Measurements from ENCODE around the gene NDUFV1.

The NDUFV1 gene

GRCh38 chr11:67647471-67647870 lies 40.7 kb downstream of the NDUFV1 start:
- Histone ChIP-seq H3K9me3 (ENCODE audit: control insufficient read depth, low read length) (no peaks in the 10 kb centered on the region), H3K27ac (no peak overlapping the region), H3K4me2 (ENCODE audit: low read length) (no peak overlapping the region), H3K4me3 (ENCODE audit: low read depth, low read length) (no peak overlapping the region), H3K36me3 (ENCODE audit: control insufficient read depth, insufficient read depth, low read length) (no peaks in the 10 kb centered on the region), H3K27me3 (ENCODE audit: control insufficient read depth, insufficient read depth, low read length) (no peaks in the 10 kb centered on the region), H3K4me1 (no peaks in the 10 kb centered on the region), H3K9ac (no peak overlapping the region), H2AFZ (no peak overlapping the region), H3K79me2 (no peaks in the 10 kb centered on the region)
- no peak for TF ChIP-seq CTCF (IDR thresholded peaks at IDR 0.05)

GRCh38 chr11:67648140-67648795 lies 41.5 kb downstream of the NDUFV1 start:
- H3K27ac ChIP-seq = no peak overlapping the region
- H3K4me1 ChIP-seq = no peaks in the 10 kb centered on the region
- H3K9ac ChIP-seq = no peak overlapping the region
- no peak for TF ChIP-seq CTCF (IDR thresholded peaks at IDR 0.05)
- H3K27me3 ChIP-seq (ENCODE audit: control insufficient read depth, insufficient read depth, low read length) = no peaks in the 10 kb centered on the region
- H3K79me2 ChIP-seq = no peaks in the 10 kb centered on the region
- H3K9me3 ChIP-seq (ENCODE audit: control insufficient read depth, low read length) = no peaks in the 10 kb centered on the region
- no peaks in the 10 kb centered on the region for H3K36me3 ChIP-seq (ENCODE audit: control insufficient read depth, insufficient read depth, low read length)
- H3K4me3 ChIP-seq (ENCODE audit: low read depth, low read length) = no peak overlapping the region
- no peak overlapping the region for H2AFZ ChIP-seq
- no peak overlapping the region for H3K4me2 ChIP-seq (ENCODE audit: low read length)

- Histone ChIP-seq H3K9me3 (ENCODE audit: control insufficient read depth, low read length) (no peaks in the 10 kb centered on the region), H3K36me3 (ENCODE audit: control insufficient read depth, insufficient read depth, low read length) (no peaks in the 10 kb centered on the region), H2AFZ (no peak overlapping the region), H3K79me2 (no peaks in the 10 kb centered on the region), H3K4me3 (ENCODE audit: low read depth, low read length) (no peak overlapping the region), H3K4me1 (no peaks in the 10 kb centered on the region), H3K4me2 (ENCODE audit: low read length) (no peak overlapping the region), H3K9ac (no peak overlapping the region), H3K27me3 (ENCODE audit: control insufficient read depth, insufficient read depth, low read length) (no peaks in the 10 kb centered on the region), H3K27ac (no peak overlapping the region)
- no peak for TF ChIP-seq CTCF (IDR thresholded peaks at IDR 0.05)
Measured at GRCh38 chr11:67648796-67649613, 42.3 kb downstream of the NDUFV1 start.

GRCh38 chr11:67649634-67650510 lies 43.1 kb downstream of the NDUFV1 start:
- no peak for TF ChIP-seq CTCF (IDR thresholded peaks at IDR 0.05)
- H3K27me3 ChIP-seq (ENCODE audit: control insufficient read depth, insufficient read depth, low read length) = no peaks in the 10 kb centered on the region
- H3K4me2 ChIP-seq (ENCODE audit: low read length) = no peak overlapping the region
- no peak overlapping the region for H2AFZ ChIP-seq
- no peak overlapping the region for H3K9ac ChIP-seq
- no peaks in the 10 kb centered on the region for H3K4me1 ChIP-seq
- H3K4me3 ChIP-seq (ENCODE audit: low read depth, low read length) = no peak overlapping the region
- no peak overlapping the region for H3K27ac ChIP-seq
- no peaks in the 10 kb centered on the region for H3K9me3 ChIP-seq (ENCODE audit: control insufficient read depth, low read length)
- no peaks in the 10 kb centered on the region for H3K79me2 ChIP-seq
- H3K36me3 ChIP-seq (ENCODE audit: control insufficient read depth, insufficient read depth, low read length) = no peaks in the 10 kb centered on the region

All from parathyroid adenoma (tissue), 2 donors.